Measurements from ENCODE around the gene FAF1. TPM values are rescaled to one million over a fixed set of nuclear protein-coding genes. Genes with fewer than 3 reads are reported as not detected.

Gene FAF1
- total RNA-seq, 1 donor from 2014 or later = 52.7 TPM

GRCh38 chr1:50693829-50694228, 266.2 kb downstream of the FAF1 start:
- no peak for FAIRE-seq

GRCh38 chr1:50684185-50684584, 275.9 kb downstream of the FAF1 start:
- TF ChIP-seq CTCF (IDR thresholded peaks at IDR 0.05; ENCODE audit: insufficient read depth, low read length, severe bottlenecking) = no peak
- no peak overlapping the region for H3K4me3 ChIP-seq (ENCODE audit: low read depth, low read length)
- DNase-seq (ENCODE audit: low read depth) (no peak), FAIRE-seq (no peak)
- no peaks in the 10 kb centered on the region for H3K27me3 ChIP-seq (ENCODE audit: control insufficient read depth, insufficient read depth, low read length)
- H3K36me3 ChIP-seq (ENCODE audit: control insufficient read depth, insufficient read depth, low read length) = no peaks in the 10 kb centered on the region

More at GRCh38 chr1:50693829-50694228, 266.2 kb downstream of the FAF1 start:
- no peaks in the 10 kb centered on the region for H3K27me3 ChIP-seq (ENCODE audit: control insufficient read depth, insufficient read depth, low read length)
- TF ChIP-seq CTCF (IDR thresholded peaks at IDR 0.05; ENCODE audit: insufficient read depth, low read length, severe bottlenecking) = no peak
- H3K36me3 ChIP-seq (ENCODE audit: control insufficient read depth, insufficient read depth, low read length) = no peaks in the 10 kb centered on the region
- no peak overlapping the region for H3K4me3 ChIP-seq (ENCODE audit: low read depth, low read length)
- DNase-seq (ENCODE audit: low read depth) = no peak

GRCh38 chr1:50681931-50682330, 278.1 kb downstream of the FAF1 start:
- no peak for FAIRE-seq
- H3K27me3 ChIP-seq (ENCODE audit: control insufficient read depth, insufficient read depth, low read length) = no peaks in the 10 kb centered on the region
- no peak for DNase-seq (ENCODE audit: low read depth)
- no peak overlapping the region for H3K4me3 ChIP-seq (ENCODE audit: low read depth, low read length)
- TF ChIP-seq CTCF (IDR thresholded peaks at IDR 0.05; ENCODE audit: insufficient read depth, low read length, severe bottlenecking) = no peak
- H3K36me3 ChIP-seq (ENCODE audit: control insufficient read depth, insufficient read depth, low read length) = no peaks in the 10 kb centered on the region

GRCh38 chr1:50667710-50668356, 292.2 kb downstream of the FAF1 start:
- no peaks in the 10 kb centered on the region for H3K27me3 ChIP-seq (ENCODE audit: control insufficient read depth, insufficient read depth, low read length)
- H3K36me3 ChIP-seq (ENCODE audit: control insufficient read depth, insufficient read depth, low read length) = no peaks in the 10 kb centered on the region
- no peak for TF ChIP-seq CTCF (IDR thresholded peaks at IDR 0.05; ENCODE audit: insufficient read depth, low read length, severe bottlenecking)
- DNase-seq (ENCODE audit: low read depth) (no peak), FAIRE-seq (no peak)
- no peak overlapping the region for H3K4me3 ChIP-seq (ENCODE audit: low read depth, low read length)

GRCh38 chr1:50667272-50667671, 292.8 kb downstream of the FAF1 start:
- H3K36me3 ChIP-seq (ENCODE audit: control insufficient read depth, insufficient read depth, low read length) = no peaks in the 10 kb centered on the region
- H3K4me3 ChIP-seq (ENCODE audit: low read depth, low read length) = no peak overlapping the region
- FAIRE-seq (no peak), DNase-seq (ENCODE audit: low read depth) (no peak)
- H3K27me3 ChIP-seq (ENCODE audit: control insufficient read depth, insufficient read depth, low read length) = no peaks in the 10 kb centered on the region
- no peak for TF ChIP-seq CTCF (IDR thresholded peaks at IDR 0.05; ENCODE audit: insufficient read depth, low read length, severe bottlenecking)

GRCh38 chr1:50666849-50667248, 293.2 kb downstream of the FAF1 start:
- no peaks in the 10 kb centered on the region for H3K36me3 ChIP-seq (ENCODE audit: control insufficient read depth, insufficient read depth, low read length)
- FAIRE-seq = no peak
- no peak for TF ChIP-seq CTCF (IDR thresholded peaks at IDR 0.05; ENCODE audit: insufficient read depth, low read length, severe bottlenecking)

More at GRCh38 chr1:50666849-50667248, 293.2 kb downstream of the FAF1 start:
- no peak for DNase-seq (ENCODE audit: low read depth)
- Histone ChIP-seq H3K27me3 (ENCODE audit: control insufficient read depth, insufficient read depth, low read length) (no peaks in the 10 kb centered on the region), H3K4me3 (ENCODE audit: low read depth, low read length) (no peak overlapping the region)

Data from bronchial epithelial cell (primary cell).